ENCODE measurements around the gene UROS.

- TF ChIP-seq SUZ12 (IDR thresholded peaks at IDR 0.05) (no peak), HDGF (IDR thresholded peaks at IDR 0.05; ENCODE audit: borderline replicate concordance) (no peak), ARNT (IDR thresholded peaks at IDR 0.05) (no peak), BHLHE40 (IDR thresholded peaks at IDR 0.05; ENCODE audit: borderline replicate concordance) (no peak), L3MBTL2 (conservative IDR thresholded peaks at IDR 0.05) (no peak), SP1 (IDR thresholded peaks at IDR 0.05) (no peak), FOXK2 (IDR thresholded peaks at IDR 0.05) (no peak)
These were observed 34.2 kb upstream of the UROS start for GRCh38 chr10:125857185-125857760.
